HG02642 (cell line): ENCODE measurements around the gene CGB7.
"Not testable (repeated sequence)": the region's sequence is repeated elsewhere in the genome, so short reads cannot be mapped to it uniquely, and the experiment has no call there.

Source experiments
- ATAC-seq: cut with Tn5 transposase; IDR thresholded peaks from one replicate; pipeline ENCODE4 v1.9.1; 2021; ENCODE audit warnings: mild to moderate bottlenecking; ENCODE audit not compliant: unreplicated experiment, poor library complexity

CGB7 gene

DNA sequence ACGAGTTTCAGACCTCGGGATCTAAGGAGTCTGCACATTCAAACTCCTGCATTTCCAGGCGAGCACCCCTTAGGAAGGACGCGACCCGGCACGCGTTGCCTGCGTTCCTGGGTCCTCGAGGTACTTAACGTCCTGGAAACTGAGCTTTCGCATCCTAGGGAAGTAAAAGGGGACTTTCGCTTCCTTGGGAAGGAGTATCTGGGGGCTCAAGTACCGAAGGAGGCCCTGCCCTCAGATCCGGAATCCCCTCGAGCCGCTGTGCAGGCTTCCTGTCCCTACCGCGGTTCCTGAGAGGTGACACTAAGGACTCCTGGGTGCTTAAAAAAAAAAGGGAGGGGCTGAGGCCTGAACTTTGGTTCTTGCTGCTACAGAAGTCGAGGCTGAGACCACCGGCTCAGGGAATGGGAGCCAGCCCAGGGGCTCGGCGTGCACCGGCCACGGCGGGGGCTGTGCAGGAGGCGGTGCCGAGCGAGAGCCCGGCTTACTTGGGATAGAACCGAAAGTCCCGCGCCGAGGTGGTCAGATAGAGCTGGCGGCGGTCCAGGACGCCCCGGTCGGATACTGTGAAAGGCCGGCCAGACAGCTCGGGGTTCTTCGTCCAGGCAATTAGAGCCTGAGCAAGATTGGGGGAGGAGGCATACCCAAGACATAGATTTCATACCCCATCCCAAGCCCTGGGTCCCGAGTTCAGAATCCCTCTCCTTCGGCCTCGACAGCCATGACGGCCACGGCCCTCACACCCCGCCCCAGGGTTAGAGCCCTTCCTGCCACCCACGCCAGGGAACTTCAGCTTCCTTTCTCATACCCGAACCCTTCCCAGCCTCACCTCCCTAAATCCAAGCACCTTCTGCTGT lies 38.9 kb downstream of the CGB7 start:
- ATAC-seq, result not testable (repeated sequence)

DNA sequence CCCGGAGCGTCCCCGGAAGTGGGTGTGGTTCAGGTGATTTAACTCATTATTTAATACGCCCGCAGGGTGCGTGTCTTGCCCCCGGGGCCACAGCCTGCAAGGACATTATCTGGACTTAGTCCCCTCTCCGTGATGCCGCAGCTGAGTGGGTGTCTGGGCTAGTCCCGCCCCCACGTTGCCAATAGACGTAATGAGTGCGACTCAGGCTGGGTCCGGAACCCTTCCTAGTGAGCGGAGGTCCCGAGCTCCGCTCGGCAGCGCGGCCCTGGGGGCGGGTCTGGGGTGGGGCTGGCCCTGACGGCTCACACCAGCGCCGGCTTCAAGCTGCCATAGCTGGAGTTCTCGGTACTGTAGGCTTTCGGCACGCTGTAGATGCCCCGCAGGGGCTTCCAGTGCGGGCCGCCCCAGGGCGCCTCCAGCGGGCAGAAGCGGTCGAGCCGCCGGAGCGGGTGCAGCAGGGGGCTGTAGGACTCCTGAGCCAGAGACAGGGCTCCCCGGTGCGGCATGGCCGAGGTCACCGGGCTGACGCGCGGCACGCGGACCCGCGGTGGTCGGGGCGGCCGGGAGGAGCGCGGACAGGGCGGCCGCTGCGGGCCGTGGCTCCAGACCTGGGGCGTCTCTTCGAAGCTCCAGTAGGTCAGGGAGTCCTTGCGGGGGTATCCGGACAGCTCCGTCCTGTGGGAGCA lies 39.7 kb downstream of the CGB7 start:
- ATAC-seq, result no peak

DNA sequence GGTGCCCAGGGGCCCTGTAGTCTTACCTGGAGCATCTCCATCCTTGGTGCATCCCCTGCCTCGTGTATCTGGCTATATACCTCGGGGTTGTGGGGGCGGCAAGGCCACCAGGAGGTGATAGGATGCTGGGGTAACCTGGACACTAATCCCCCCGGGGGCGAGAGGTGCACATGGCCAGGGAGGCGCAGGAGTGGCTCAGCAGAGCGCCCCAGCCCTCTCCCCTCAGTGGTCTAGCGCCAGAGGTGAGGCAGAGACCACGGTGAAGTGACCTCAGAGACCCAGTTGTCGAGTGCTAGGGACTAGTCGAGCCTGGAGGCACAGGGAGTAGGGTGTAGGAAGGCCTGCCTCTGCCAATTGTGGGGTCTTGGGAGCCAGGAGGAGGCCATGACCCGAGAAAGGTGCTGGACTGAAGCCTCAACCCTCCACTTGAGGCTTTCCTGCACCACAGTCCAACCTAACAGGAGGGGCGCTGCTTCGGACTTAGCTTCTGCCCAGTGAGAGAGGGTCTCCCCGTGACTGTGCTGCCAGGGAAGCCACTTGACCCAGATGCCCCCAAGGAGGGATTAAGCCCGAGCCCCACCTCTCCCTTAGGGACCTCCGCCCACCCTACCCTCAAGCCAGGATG lies 40.4 kb downstream of the CGB7 start, which contains the start of gene LHB:
Gene LHB, minus strand, starts transcription at position 51 of the 625 bp plus-strand sequence. Its CDS starts 10 bp downstream, at position 41.
- no peak for ATAC-seq

DNA sequence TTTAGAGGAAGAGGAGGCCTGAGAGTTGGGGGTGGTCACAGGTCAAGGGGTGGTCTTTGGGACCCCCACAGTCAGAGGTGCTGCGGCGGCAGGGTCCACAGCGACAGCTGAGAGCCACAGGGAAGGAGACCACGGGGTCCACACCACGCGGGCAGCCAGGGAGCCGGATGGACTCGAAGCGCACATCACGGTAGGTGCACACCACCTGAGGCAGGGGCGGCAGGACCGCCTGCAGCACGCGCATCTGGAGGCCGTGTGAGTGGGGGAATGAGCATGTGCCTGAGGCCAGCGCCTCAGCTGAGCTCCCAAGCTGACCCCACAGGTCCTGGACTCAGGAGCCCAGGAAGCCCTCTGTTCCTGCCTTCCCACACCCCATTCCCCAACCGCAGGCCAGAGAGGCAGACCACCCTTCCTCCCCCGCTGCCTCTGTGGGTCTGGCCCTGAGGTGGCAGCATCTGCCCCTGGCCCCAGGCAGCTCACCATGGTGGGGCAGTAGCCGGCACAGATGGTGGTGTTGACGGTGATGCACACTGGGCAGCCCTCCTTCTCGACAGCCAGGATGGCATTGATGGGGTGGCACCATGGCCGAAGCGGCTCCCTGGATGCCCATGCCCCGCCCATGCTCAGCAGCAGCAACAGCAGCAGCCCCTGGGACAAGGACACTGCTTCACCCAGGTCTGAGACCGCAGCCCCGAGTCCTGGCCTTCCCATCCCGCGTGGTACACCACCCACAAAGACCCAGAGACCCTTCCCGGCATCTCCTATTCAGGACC lies 41.3 kb downstream of the CGB7 start:
- no peak for ATAC-seq

DNA sequence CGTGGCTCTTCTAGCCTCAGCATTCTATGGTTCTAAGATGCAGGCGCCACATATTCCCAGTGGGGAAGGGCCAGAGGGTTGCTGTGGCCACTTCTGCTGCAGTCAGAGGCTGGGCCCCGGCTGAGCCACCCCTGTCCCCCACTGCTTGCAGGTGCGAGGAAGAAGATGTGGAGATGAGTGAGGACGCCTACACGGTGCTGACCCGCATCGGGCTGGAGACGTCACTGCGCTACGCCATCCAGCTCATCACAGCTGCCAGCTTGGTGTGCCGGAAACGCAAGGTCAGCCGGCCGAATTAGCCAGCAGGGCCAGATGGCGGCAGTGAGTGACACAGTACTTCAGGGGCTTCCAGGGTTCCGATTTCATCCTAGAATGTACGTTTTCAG lies 42.7 kb downstream of the CGB7 start:
- no peak for ATAC-seq

DNA sequence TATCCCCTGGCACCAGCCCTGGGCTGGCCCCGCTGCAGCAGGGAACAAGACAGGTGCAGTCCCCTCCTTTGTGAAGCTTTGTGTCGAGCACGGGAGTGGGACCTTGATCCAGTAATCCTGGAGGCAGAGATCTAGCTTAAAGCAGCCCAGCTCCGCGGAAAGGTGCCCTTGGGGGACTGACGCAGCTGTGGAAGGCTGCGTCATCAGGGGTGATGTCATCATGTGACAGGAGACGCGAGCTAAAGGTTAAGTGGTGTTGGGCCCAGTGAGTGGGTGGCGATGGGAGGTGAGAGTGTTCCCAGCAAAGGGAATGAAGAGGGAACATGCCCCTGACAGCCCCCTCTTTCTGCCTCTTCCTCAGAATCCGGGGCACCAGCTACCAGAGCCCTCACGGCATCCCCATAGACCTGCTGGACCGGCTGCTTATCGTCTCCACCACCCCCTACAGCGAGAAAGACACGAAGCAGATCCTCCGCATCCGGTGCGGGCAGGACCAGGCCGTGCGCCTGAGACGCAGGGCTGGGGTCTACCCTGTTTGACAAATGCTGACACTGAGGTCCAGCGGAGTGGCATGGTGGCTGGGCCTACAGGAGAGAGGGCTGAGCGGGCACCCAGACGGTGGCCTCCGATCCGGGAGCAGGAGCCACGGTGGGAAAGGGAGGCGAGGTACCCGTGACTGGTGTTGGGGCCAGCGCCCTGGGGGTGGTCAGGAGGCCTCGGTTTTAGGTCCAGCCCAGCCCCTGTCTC lies 43.3 kb downstream of the CGB7 start:
- no peak for ATAC-seq

DNA sequence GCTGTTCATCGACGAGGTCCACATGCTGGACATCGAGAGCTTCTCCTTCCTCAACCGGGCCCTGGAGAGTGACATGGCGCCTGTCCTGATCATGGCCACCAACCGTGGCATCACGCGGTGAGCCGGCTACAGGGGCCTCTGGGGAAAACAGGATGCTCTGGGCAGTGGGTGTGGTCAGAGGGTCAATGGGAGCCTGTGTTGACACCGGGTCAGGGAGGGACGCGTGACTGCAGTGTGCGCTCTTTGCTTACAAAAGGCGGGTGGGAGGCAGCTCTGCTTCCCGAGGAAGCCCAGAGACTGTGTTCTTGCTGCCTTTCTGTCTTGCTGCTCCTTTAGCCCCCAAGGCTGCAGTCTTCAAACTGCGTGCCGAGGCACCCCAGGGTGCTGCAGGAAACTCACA lies 46.4 kb downstream of the CGB7 start:
- no peak for ATAC-seq

DNA sequence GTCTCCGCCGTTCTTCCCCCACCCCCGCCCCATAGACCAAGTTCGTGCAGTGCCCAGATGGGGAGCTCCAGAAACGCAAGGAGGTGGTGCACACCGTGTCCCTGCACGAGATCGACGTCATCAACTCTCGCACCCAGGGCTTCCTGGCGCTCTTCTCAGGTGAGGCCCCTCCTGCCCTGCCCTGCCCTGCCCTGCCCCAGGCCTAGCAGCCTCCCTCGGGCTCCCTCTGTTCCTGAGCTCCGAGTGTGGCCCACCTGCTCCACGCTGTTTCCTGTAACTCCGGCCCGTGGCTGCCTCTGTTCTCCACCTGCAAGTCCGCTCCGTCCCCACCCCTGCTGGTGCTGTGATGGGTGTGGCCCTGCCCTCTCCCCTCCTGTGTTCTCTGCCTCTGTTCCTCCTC lies 47.1 kb downstream of the CGB7 start:
- ATAC-seq, result no peak

DNA sequence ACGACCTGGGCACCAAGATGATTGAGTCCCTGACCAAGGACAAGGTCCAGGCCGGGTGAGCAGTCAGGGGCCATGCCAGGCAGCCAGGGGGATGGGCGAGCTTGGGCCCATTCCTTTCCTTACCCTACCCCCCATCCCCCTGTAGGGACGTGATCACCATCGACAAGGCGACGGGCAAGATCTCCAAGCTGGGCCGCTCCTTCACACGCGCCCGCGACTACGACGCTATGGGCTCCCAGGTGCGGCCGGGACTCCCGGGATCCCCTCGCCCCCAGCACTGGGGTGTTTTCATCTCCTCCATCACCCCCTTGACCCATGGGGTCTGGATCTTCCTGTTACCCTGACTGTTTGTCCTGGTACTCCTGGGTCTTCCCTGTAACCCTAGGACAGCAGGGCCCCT lies 47.7 kb downstream of the CGB7 start:
- ATAC-seq, result no peak

DNA sequence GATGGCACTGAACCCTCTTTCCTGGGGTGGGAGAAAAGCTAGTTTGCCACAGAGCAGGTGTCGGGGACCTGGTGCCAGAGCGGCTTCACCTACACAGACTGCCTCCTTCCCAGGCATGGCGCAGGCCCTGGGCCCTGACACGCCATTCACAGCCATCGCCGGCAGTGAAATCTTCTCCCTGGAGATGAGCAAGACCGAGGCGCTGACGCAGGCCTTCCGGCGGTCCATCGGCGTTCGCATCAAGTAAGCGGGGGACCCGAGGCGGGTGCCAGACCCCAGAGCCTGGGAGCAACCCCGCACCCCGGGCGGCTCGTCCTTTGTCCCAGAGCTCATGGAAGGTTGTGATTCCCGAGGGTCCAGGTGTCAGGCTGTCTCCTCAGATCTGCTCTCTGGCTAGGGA lies 50.6 kb downstream of the CGB7 start:
- no peak for ATAC-seq

DNA sequence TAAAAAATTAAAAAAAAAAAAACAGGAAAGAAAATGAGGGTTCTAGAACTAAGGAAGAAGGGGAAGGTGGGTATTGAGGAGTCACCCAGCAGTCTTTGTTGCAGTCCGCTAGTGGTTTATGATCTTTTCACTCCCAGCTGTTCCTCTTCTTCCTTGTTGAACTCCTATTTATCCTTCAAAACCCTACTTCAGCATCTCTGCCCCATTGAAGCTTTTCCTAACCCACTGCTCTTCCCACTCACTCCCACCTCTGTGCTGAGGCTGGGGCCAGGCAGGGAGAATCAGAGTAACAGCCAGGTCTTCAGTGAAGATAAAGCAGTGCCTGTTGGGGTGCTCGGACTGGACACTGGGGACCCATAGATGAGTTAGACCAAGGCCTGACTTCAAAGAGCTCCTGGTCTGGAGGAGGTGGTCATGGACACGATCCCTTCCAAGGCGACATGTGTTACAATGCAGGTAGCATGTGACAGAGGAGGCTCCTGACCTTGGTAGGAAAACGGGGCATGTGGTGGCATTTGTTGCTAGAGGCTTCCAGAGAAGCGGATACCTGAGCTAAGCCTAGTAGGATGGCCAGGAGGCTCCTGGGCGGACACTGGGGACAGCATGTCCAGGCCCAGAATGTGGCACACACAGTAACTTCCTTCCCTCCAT lies 52.5 kb downstream of the CGB7 start:
- no peak for ATAC-seq
